Dermis blood vessel endothelial cell (primary cell): ENCODE data around the gene CDCA3. TPM values are rescaled to one million over a fixed set of nuclear protein-coding genes. Genes with fewer than 3 reads are reported as not detected.

Experiments
- DNase-seq: peaks from one replicate; pipeline ENCODE4 v3.0.0; 2010
- total RNA-seq: library from RNA; depleted of rRNA; stranded (reverse); fragments of >200 nt; gene quantifications from 2 replicates; pipeline ENCODE4 v1.2.3, GENCODE V29; 2014

The CDCA3 gene
- total RNA-seq, 1 donor from 2014 or later: 5.6 TPM

- DNase-seq: peak; percentile 50
Measured at GRCh38 chr12:6852651-6853354, 1.7 kb upstream of the CDCA3 start.

GRCh38 chr12:6851921-6852650 lies 1.0 kb upstream of the CDCA3 start, which contains the start of gene USP5:
TSS of gene USP5 (plus strand) at chr12:6852150. CDS start at chr12:6852180, 30 bp downstream.
- peak; percentile 100 for DNase-seq

- peak; percentile 19 for DNase-seq
Measured at GRCh38 chr12:6850796-6851152, 312 bp downstream of the CDCA3 start.

GRCh38 chr12:6849976-6850560 lies 1.0 kb downstream of the CDCA3 start:
- DNase-seq: no peak

GRCh38 chr12:6849427-6849826 lies 1.7 kb downstream of the CDCA3 start:
- no peak for DNase-seq

- no peak for DNase-seq
Measured at GRCh38 chr12:6847676-6848075, 3.4 kb downstream of the CDCA3 start.

- no peak for DNase-seq
Measured at GRCh38 chr12:6846316-6846869, 4.7 kb downstream of the CDCA3 start.

- DNase-seq: no peak
Measured at GRCh38 chr12:6845395-6845794, 5.7 kb downstream of the CDCA3 start.

- peak; percentile 25 for DNase-seq
Measured at GRCh38 chr12:6843118-6843902, 7.8 kb downstream of the CDCA3 start.

GRCh38 chr12:6842075-6842474 lies 9.0 kb downstream of the CDCA3 start:
- no peak for DNase-seq

- no peak for DNase-seq
Measured at GRCh38 chr12:6840761-6841515, 10.1 kb downstream of the CDCA3 start, which contains the start of gene GNB3. TSS of gene GNB3 (plus strand) at chr12:6840925. CDS start at chr12:6841288, 363 bp downstream.

GRCh38 chr12:6840330-6840729 lies 10.8 kb downstream of the CDCA3 start:
- DNase-seq: no peak

- no peak for DNase-seq
Measured at GRCh38 chr12:6839482-6840201, 11.4 kb downstream of the CDCA3 start.

- no peak for DNase-seq
Measured at GRCh38 chr12:6838854-6839253, 12.2 kb downstream of the CDCA3 start.

GRCh38 chr12:6837370-6838060 lies 13.6 kb downstream of the CDCA3 start:
- no peak for DNase-seq

GRCh38 chr12:6836851-6837250 lies 14.2 kb downstream of the CDCA3 start:
- no peak for DNase-seq

GRCh38 chr12:6834873-6835272 lies 16.2 kb downstream of the CDCA3 start:
- DNase-seq: no peak

- DNase-seq: no peak
Measured at GRCh38 chr12:6834254-6834653, 16.8 kb downstream of the CDCA3 start.

- no peak for DNase-seq
Measured at GRCh38 chr12:6833189-6833890, 17.7 kb downstream of the CDCA3 start.

GRCh38 chr12:6832125-6832524 lies 19.0 kb downstream of the CDCA3 start:
- no peak for DNase-seq
